Thyroid gland (tissue), 4 donors: Measurements from ENCODE around the gene KRT23.

Experiments
- CTCF ChIP-seq, 6 experiments: fragments of 200-600 bp in 3 of 6; fragments of 450-650 bp in 3 of 6; sonication (generic) in 3 of 6; IDR thresholded peaks; one replicate each; pipeline ENCODE4 v1.5.1; 2016 to 2019; ENCODE audit warnings: antibody characterized with exemption in 6 of 6, mild to moderate bottlenecking in 2 of 6, inconsistent platforms in 1 of 6, moderate library complexity in 1 of 6
- POLR2A ChIP-seq, 2 donors: fragments of 450-650 bp; IDR thresholded peaks; one replicate each; pipeline ENCODE4 v1.6.1; 2017; ENCODE audit warnings: antibody characterized with exemption in 2 of 2, mild to moderate bottlenecking in 2 of 2, moderate library complexity in 1 of 2

- TF ChIP-seq POLR2A (IDR thresholded peaks at IDR 0.05): no peak
- TF ChIP-seq CTCF (IDR thresholded peaks at IDR 0.05): no peak
These were observed 34.2 kb downstream of the KRT23 start for GRCh38 chr17:40903129-40903847.
